ENCODE results near the gene MPZL1.

DNA sequence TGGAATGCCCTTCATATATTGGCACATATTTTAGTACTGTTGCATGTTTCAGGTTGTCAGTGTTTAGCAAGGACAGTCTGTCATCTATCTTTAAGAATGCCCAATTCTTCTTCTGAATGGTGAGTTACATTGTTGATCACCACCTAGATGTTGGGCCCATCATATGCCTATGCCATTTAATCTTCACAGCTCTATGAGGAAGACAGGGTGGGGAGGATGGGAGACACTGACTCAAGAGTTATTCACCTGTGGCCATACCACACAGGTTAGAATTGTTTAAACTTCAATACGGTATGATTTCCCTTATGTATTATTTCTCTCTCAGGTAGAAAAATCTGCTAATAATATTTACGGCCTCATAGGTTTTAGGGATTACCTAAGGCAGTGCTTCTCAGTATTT, 44.8 kb downstream of the MPZL1 start:
- TF ChIP-seq, protein P1, sequence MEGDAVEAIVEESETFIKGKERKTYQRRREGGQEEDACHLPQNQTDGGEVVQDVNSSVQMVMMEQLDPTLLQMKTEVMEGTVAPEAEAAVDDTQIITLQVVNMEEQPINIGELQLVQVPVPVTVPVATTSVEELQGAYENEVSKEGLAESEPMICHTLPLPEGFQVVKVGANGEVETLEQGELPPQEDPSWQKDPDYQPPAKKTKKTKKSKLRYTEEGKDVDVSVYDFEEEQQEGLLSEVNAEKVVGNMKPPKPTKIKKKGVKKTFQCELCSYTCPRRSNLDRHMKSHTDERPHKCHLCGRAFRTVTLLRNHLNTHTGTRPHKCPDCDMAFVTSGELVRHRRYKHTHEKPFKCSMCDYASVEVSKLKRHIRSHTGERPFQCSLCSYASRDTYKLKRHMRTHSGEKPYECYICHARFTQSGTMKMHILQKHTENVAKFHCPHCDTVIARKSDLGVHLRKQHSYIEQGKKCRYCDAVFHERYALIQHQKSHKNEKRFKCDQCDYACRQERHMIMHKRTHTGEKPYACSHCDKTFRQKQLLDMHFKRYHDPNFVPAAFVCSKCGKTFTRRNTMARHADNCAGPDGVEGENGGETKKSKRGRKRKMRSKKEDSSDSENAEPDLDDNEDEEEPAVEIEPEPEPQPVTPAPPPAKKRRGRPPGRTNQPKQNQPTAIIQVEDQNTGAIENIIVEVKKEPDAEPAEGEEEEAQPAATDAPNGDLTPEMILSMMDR (IDR thresholded peaks at IDR 0.05 in 2 of 3, conservative IDR thresholded peaks at IDR 0.05 in 1 of 3; ENCODE audit: borderline replicate concordance in 1 of 3, insufficient read depth in 1 of 3, low read depth in 2 of 3, low read length in 2 of 3), result no peak
- TF ChIP-seq YY1 (IDR thresholded peaks at IDR 0.05; ENCODE audit: extremely low read depth, insufficient replicate concordance, low read depth, low read length), result no peak
